Stomach smooth muscle (tissue), 2 donors: Measurements from ENCODE around the gene KIF25.

Source experiments
- H3K27ac ChIP-seq: one replicate; pipeline ENCODE4 v1.7.0; 2013; ENCODE audit warnings: mild to moderate bottlenecking, low read length, inconsistent platforms
- H3K27me3 ChIP-seq, 2 donors: one replicate each; pipeline ENCODE4 v1.7.0; 2013; ENCODE audit warnings: low read length in 2 of 2; ENCODE audit not compliant: insufficient read depth in 2 of 2, control insufficient read depth in 1 of 2
- H3K36me3 ChIP-seq, 2 donors: one replicate each; pipeline ENCODE4 v1.7.0; 2013; ENCODE audit warnings: low read length in 2 of 2; ENCODE audit not compliant: control insufficient read depth in 2 of 2, insufficient read depth in 2 of 2
- H3K4me1 ChIP-seq: one replicate; pipeline ENCODE4 v1.7.0; 2013; ENCODE audit warnings: low read length; ENCODE audit not compliant: control insufficient read depth, insufficient read depth
- H3K4me3 ChIP-seq, 2 donors: one replicate each; pipeline ENCODE4 v1.7.0; 2013; ENCODE audit warnings: low read length in 2 of 2
- H3K9ac ChIP-seq, 2 donors: one replicate each; pipeline ENCODE4 v1.7.0; 2013; ENCODE audit warnings: low read length in 2 of 2, mild to moderate bottlenecking in 1 of 2
- H3K9me3 ChIP-seq, 2 donors: one replicate each; pipeline ENCODE4 v1.7.0; 2013; ENCODE audit warnings: low read length in 2 of 2; ENCODE audit not compliant: control insufficient read depth in 2 of 2
- donor health status: healthy.
- donor health status: Pancreatic carcinoma.

The KIF25 gene

GRCh38 chr6:167984876-167985604 lies 12.4 kb upstream of the KIF25 start:
- Histone ChIP-seq H3K9ac (no peak overlapping the region), H3K4me1 (no peaks in the 10 kb centered on the region), H3K4me3 (no peak overlapping the region), H3K27ac (no peak overlapping the region), H3K27me3 (no peaks in the 10 kb centered on the region), H3K9me3 (peaks cover 0 to 7% of the 10 kb centered on the region in 2 donors), H3K36me3 (no peaks in the 10 kb centered on the region)

GRCh38 chr6:167985911-167986595 lies 11.4 kb upstream of the KIF25 start:
- Histone ChIP-seq H3K27me3 (no peaks in the 10 kb centered on the region), H3K36me3 (no peaks in the 10 kb centered on the region), H3K9me3 (peaks cover 0 to 7% of the 10 kb centered on the region in 2 donors), H3K27ac (no peak overlapping the region), H3K4me3 (no peak overlapping the region), H3K9ac (no peak overlapping the region), H3K4me1 (no peaks in the 10 kb centered on the region)

- H3K27me3 ChIP-seq, result no peaks in the 10 kb centered on the region
- H3K27ac ChIP-seq, result no peak overlapping the region
- H3K4me3 ChIP-seq, result no peak overlapping the region
- no peak overlapping the region for H3K9ac ChIP-seq
- no peaks in the 10 kb centered on the region for H3K4me1 ChIP-seq
- H3K9me3 ChIP-seq, result peaks cover 0 to 7% of the 10 kb centered on the region in 2 donors
- H3K36me3 ChIP-seq, result no peaks in the 10 kb centered on the region
Measured at GRCh38 chr6:167987396-167988153, 9.9 kb upstream of the KIF25 start.

GRCh38 chr6:167988154-167988495 lies 9.3 kb upstream of the KIF25 start:
- no peaks in the 10 kb centered on the region for H3K4me1 ChIP-seq
- no peak overlapping the region for H3K9ac ChIP-seq
- H3K27ac ChIP-seq, result no peak overlapping the region
- H3K4me3 ChIP-seq, result no peak overlapping the region
- H3K27me3 ChIP-seq, result no peaks in the 10 kb centered on the region
- peaks cover 0 to 7% of the 10 kb centered on the region in 2 donors for H3K9me3 ChIP-seq
- H3K36me3 ChIP-seq, result no peaks in the 10 kb centered on the region

- peaks cover 0 to 5% of the 10 kb centered on the region in 2 donors for H3K9me3 ChIP-seq
Measured at GRCh38 chr6:167988945-167989841, 8.3 kb upstream of the KIF25 start.

GRCh38 chr6:167990016-167990945 lies 7.2 kb upstream of the KIF25 start:
- Histone ChIP-seq H3K9ac (no peak overlapping the region), H3K9me3 (no peaks in the 10 kb centered on the region), H3K36me3 (no peaks in the 10 kb centered on the region), H3K4me1 (no peaks in the 10 kb centered on the region), H3K27ac (no peak overlapping the region), H3K4me3 (no peak overlapping the region), H3K27me3 (no peaks in the 10 kb centered on the region)

More at GRCh38 chr6:167988945-167989841, 8.3 kb upstream of the KIF25 start:
- no peaks in the 10 kb centered on the region for H3K4me1 ChIP-seq
- H3K4me3 ChIP-seq, result no peak overlapping the region
- no peaks in the 10 kb centered on the region for H3K36me3 ChIP-seq
- no peaks in the 10 kb centered on the region for H3K27me3 ChIP-seq
- no peak overlapping the region for H3K9ac ChIP-seq
- H3K27ac ChIP-seq, result no peak overlapping the region

GRCh38 chr6:167993169-167993568 lies 4.3 kb upstream of the KIF25 start:
- H3K36me3 ChIP-seq, result no peaks in the 10 kb centered on the region
- no peak overlapping the region for H3K4me3 ChIP-seq
- H3K4me1 ChIP-seq, result no peaks in the 10 kb centered on the region
- peaks cover 4 to 5% of the 10 kb centered on the region in 2 donors for H3K27me3 ChIP-seq
- H3K9ac ChIP-seq, result no peak overlapping the region
- H3K27ac ChIP-seq, result no peak overlapping the region
- no peaks in the 10 kb centered on the region for H3K9me3 ChIP-seq

- H3K9ac ChIP-seq, result no peak overlapping the region
- H3K36me3 ChIP-seq, result no peaks in the 10 kb centered on the region
- no peaks in the 10 kb centered on the region for H3K9me3 ChIP-seq
- H3K4me1 ChIP-seq, result no peaks in the 10 kb centered on the region
- no peak overlapping the region for H3K4me3 ChIP-seq
- no peak overlapping the region for H3K27ac ChIP-seq
- peaks cover 4 to 7% of the 10 kb centered on the region in 2 donors for H3K27me3 ChIP-seq
Measured at GRCh38 chr6:167993831-167994230, 3.6 kb upstream of the KIF25 start.

- Histone ChIP-seq H3K4me3 (no peak overlapping the region), H3K4me1 (no peaks in the 10 kb centered on the region), H3K36me3 (no peaks in the 10 kb centered on the region), H3K9me3 (no peaks in the 10 kb centered on the region), H3K27me3 (peaks cover 9 to 12% of the 10 kb centered on the region in 2 donors), H3K9ac (no peak overlapping the region), H3K27ac (no peak overlapping the region)
Measured at GRCh38 chr6:167995302-167995701, 2.2 kb upstream of the KIF25 start.
